ENCODE measurements around the gene RRP1.

DNA sequence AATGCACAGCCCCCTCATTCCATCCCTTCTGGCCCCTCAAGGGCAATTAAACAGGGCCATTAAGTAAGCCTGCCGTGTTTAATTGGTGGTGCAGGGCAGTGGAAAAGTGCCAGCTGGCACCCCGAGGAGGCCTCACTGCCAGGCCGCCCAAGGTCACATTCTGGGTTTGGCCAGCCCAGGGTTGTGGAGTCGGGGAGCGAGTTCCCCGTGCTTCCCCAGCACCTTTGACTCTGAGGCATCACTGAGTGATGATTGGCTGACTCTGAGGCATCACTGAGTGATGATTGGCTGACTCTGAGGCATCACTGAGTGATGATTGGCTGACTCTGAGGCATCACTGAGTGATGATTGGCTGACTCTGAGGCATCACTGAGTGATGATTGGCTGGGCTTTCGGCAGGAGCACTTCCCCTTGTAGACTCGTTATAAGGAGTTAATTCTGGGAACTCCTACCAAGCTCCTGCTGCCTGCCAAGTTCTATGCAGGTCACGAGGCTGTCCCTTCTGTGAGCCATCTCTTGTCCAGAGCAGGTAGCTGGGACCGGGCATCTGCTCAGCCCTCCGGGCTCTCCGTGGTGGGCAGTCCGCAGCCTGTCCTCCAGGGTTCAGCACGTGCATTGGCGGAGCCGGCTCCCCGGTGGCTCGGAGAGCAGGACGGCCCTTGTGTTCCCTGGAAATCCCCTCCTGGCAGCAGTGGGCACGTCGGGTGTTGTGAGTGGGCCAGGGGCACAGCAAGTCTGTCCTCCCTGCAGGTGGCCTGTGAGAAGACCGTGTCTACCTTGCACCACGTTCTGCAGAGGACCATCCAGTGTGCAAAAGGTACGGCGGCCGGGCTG lies 34.2 kb upstream of the RRP1 start:
- TF ChIP-seq POLR2A (IDR thresholded peaks at IDR 0.05): no peak
- TF ChIP-seq CTCF (IDR thresholded peaks at IDR 0.05): no peak

Data from Peyer's patch (tissue), 4 donors.